Natural killer cell treated with Interleukin-12 subunit alpha and Interleukin-12 subunit beta and Interleukin-15 and Interleukin-18, amount 100 ng/mL, for 72 hours (primary cell): ENCODE results near the gene FAM120A. TPM values are rescaled to one million over a fixed set of nuclear protein-coding genes. Genes with fewer than 3 reads are reported as not detected.

ENCODE experiments used
- ATAC-seq, 2 donors: fragments of 150-1000 bp; cut with Tn5 transposase in 1 of 2; sonication (Bioruptor Pico), chemical (Tn5 transposase) in 1 of 2; 2 replicates each; pipeline ENCODE4 v1.10.0; 2021
- DNase-seq: peaks from one replicate; pipeline ENCODE4 v3.0.0; 2022; ENCODE audit warnings: low spot score
- H3K27ac Mint-ChIP-seq, 2 donors: 1 replicate in 1 of 2; 2 replicates in 1 of 2; pipeline ENCODE4 v1.8.0; 2022; ENCODE audit warnings: mixed read lengths in 2 of 2, mild to moderate bottlenecking in 1 of 2, moderate library complexity in 1 of 2
- H3K27me3 Mint-ChIP-seq, 2 donors: 1 replicate in 1 of 2; 2 replicates in 1 of 2; pipeline ENCODE4 v1.8.0; 2022; ENCODE audit warnings: mixed read lengths in 2 of 2
- H3K36me3 Mint-ChIP-seq: one replicate; pipeline ENCODE4 v1.8.0; 2022; ENCODE audit warnings: mixed read lengths
- H3K4me1 Mint-ChIP-seq, 2 donors: 1 replicate in 1 of 2; 2 replicates in 1 of 2; pipeline ENCODE4 v1.8.0; 2022; ENCODE audit warnings: low read depth in 2 of 2, mixed read lengths in 2 of 2, mild to moderate bottlenecking in 1 of 2
- H3K4me3 Mint-ChIP-seq: one replicate; pipeline ENCODE4 v1.8.0; 2022; ENCODE audit warnings: mixed read lengths
- H3K9me3 Mint-ChIP-seq: 2 replicates; pipeline ENCODE4 v1.8.0; 2022; ENCODE audit warnings: mixed read lengths
- total RNA-seq, 2 donors: library from RNA; stranded (reverse); gene quantifications; one replicate each; pipeline ENCODE4 v1.2.3, GENCODE V29; 2022

The FAM120A gene
- total RNA-seq, 2 donors from 2014 or later = 138 to 154 TPM

DNA sequence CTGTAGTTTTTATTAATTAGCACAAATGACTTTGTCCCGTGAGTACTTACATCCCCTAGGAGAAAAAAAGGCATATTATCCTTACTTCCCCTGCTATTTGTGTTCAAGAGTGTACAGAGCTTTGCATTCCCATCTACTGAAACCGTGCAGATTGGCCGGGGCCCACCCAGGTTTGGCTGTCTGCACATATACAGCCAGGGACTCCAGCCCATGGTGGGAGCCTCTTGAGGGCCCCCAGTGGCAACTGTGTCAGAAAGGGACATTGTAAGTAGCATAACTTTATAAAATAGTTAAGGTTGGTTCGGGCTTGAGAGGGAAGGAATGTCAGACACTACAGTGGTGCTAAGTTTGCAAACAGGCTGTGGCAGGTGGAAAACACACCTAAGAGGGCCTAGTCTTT, 149.6 kb downstream of the FAM120A start:
- peaks cover 33 to 40% of the 10 kb centered on the region in 2 donors for H3K4me1 Mint-ChIP-seq
- peak overlapping the region in 1 of 2 donors; percentile 48 for H3K27ac Mint-ChIP-seq
- DNase-seq (no peak), ATAC-seq (no peak)
- no peaks in the 10 kb centered on the region for H3K27me3 Mint-ChIP-seq
- H3K4me3 Mint-ChIP-seq = no peak overlapping the region
- H3K9me3 Mint-ChIP-seq = no peaks in the 10 kb centered on the region
- no peaks in the 10 kb centered on the region for H3K36me3 Mint-ChIP-seq

DNA sequence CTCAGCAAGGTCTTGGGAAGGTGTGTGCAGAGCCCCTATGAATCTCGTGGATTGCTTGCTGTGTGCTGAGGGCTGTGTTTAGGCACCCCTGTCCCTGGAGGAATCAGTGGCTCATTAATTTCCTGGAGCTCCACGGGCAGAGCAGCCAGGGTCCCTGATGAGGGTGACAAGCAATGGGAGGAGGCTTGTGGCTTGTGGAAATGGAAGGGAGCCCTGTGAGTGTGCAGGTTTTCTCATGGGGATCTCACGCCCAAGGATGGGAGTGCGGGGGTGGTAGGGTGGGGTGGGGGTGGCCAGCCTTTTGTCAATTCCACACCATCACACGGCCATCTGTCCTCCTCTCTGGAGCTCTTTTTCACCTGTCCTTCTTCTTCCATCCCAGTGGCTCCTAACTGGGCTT, 150.2 kb downstream of the FAM120A start:
- Mint-ChIP-seq H3K9me3 (no peaks in the 10 kb centered on the region), H3K4me3 (no peak overlapping the region), H3K27me3 (no peaks in the 10 kb centered on the region), H3K4me1 (peaks cover 31 to 37% of the 10 kb centered on the region in 2 donors), H3K27ac (peak overlapping the region in 1 of 2 donors; percentile 48), H3K36me3 (no peaks in the 10 kb centered on the region)
- ATAC-seq = no peak
- no peak for DNase-seq

DNA sequence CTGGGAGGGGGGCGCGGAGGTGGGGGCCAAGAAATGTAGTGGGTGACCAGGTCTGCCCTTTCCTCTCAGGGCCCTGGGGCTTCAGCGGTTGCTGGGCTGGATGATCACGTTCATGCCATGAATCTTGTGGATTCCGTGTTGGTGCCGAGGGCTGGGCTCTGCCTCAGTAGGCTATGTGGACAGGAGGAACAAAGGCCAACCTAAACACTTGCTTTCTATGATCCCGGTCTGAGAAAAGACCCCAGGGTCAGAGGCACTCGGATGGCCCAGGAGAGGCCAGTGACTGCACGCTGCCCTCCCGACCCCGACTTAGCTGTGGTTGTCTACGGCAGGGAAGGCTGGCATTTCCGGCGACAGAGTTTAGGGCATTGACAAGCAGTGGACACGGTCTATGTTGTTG, 151.5 kb downstream of the FAM120A start:
- no peaks in the 10 kb centered on the region for H3K36me3 Mint-ChIP-seq
- H3K4me1 Mint-ChIP-seq = peaks cover 31 to 36% of the 10 kb centered on the region in 2 donors
- no peak overlapping the region for H3K27ac Mint-ChIP-seq
- no peak for DNase-seq
- no peaks in the 10 kb centered on the region for H3K9me3 Mint-ChIP-seq
- ATAC-seq = no peak
- H3K27me3 Mint-ChIP-seq = no peaks in the 10 kb centered on the region
- H3K4me3 Mint-ChIP-seq = no peak overlapping the region

DNA sequence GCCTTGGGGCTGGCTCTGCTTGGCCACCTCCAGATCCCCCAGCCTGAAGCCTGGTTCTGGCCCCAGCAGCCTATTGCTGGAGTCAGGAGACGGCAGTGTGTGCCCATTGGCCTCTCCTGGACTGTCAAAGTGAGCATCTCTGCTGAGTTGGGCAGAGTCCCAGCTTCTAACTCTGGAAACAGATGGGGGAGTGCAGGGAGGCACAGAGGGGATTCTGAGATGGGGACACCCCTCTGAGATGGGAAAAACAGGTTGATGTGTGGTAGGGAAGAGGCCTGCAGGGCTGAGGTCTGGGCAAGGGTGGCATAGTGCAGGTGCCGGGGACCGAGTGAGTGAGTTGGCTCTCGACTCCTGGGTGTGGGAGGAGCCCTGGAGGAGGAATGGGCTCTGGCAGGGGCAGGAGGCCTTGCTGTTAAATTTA, 152.4 kb downstream of the FAM120A start:
- Mint-ChIP-seq H3K27ac (no peak overlapping the region), H3K9me3 (no peaks in the 10 kb centered on the region), H3K4me3 (no peak overlapping the region), H3K36me3 (peaks cover 3% of the 10 kb centered on the region), H3K4me1 (peaks cover 25 to 33% of the 10 kb centered on the region in 2 donors), H3K27me3 (no peaks in the 10 kb centered on the region)
- ATAC-seq (no peak), DNase-seq (no peak)

DNA sequence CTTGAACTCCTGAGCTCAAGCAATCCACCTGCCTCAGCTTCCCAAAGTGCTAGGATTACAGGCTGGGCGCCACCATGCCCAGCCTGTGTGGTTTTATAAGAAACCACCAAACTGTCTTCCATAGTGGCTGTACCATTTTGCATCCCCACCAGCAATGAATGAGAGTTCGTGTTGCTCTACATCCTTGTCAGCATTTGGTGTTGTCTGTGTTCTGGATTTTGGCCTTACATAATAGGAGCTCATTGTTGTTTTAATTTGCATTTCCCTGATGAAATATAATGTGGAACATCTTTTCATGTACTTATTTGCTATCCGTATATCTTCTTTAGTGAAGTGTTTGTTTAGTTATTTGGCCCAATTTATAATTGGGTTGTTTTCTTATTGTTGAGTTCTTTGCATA, 154.7 kb downstream of the FAM120A start:
- no peaks in the 10 kb centered on the region for H3K27me3 Mint-ChIP-seq
- H3K27ac Mint-ChIP-seq = no peak overlapping the region
- H3K9me3 Mint-ChIP-seq = peaks cover 4% of the 10 kb centered on the region
- no peak for ATAC-seq
- H3K36me3 Mint-ChIP-seq = peaks cover 18% of the 10 kb centered on the region
- no peak overlapping the region for H3K4me3 Mint-ChIP-seq
- DNase-seq = no peak
- H3K4me1 Mint-ChIP-seq = peaks cover 2 to 19% of the 10 kb centered on the region in 2 donors

DNA sequence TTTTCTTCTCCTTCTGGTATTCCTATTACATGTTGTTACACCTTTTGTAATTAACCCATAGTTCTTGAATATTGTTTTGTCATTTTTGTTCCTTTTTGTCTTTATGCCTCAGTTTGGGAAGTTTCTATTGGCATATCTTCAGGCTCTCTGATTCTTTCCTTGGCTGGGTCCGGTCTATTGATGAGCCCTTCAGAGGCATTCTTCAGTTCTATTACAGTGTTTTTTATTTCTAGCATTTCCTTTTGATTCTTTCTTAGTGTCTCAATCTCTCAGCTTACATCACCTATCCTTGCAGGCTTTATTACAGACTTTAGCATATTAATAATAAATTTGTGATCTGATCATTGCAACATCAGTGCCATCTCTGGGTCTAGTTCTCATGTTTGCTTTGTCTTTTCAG, 158.7 kb downstream of the FAM120A start:
- peaks cover 13 to 18% of the 10 kb centered on the region in 2 donors for H3K4me1 Mint-ChIP-seq
- no peaks in the 10 kb centered on the region for H3K27me3 Mint-ChIP-seq
- ATAC-seq (no peak), DNase-seq (no peak)
- H3K9me3 Mint-ChIP-seq = peaks cover 4% of the 10 kb centered on the region
- no peak overlapping the region for H3K4me3 Mint-ChIP-seq
- no peak overlapping the region for H3K27ac Mint-ChIP-seq
- peaks cover 18% of the 10 kb centered on the region for H3K36me3 Mint-ChIP-seq

DNA sequence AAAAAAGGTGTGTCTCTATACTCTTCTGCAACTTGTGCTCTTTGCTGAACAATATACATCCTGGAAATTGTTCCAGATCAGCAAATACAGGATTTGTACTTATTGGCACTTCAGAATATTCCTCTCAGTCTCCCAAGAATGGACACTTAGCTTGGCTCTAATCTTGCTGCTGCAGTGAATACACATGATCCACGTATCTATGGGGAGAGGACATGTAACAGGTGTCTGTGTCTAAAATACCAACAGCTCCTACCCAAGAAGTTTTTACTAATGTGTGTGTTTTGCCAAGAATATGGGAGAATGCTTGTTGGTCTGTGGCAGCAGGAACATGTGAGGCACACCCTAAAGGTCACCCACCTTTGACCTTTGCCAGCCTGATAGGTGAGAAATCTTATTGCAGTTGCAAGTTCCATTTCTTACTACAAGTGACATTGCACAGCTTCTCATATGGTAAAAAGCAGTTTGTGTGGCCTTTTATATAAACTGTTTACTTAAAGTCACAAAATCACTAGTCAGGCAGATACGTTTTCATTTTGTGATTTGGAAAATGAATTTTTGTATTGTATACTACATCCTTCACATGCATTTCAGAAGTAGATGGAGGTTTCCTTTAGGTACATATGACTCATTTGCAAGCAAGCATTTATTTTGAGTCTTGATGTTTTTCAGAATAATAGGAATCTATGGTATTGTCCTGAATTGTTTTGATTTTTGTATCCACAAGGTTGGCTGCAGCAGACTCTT, 160.7 kb downstream of the FAM120A start:
- H3K27me3 Mint-ChIP-seq = no peaks in the 10 kb centered on the region
- peaks cover 13 to 14% of the 10 kb centered on the region in 2 donors for H3K4me1 Mint-ChIP-seq
- no peak overlapping the region for H3K4me3 Mint-ChIP-seq
- H3K27ac Mint-ChIP-seq = no peak overlapping the region
- H3K9me3 Mint-ChIP-seq = peaks cover 4% of the 10 kb centered on the region
- DNase-seq (no peak), ATAC-seq (peak in 1 of 2 donors; percentile 54)
- peaks cover 18% of the 10 kb centered on the region for H3K36me3 Mint-ChIP-seq

DNA sequence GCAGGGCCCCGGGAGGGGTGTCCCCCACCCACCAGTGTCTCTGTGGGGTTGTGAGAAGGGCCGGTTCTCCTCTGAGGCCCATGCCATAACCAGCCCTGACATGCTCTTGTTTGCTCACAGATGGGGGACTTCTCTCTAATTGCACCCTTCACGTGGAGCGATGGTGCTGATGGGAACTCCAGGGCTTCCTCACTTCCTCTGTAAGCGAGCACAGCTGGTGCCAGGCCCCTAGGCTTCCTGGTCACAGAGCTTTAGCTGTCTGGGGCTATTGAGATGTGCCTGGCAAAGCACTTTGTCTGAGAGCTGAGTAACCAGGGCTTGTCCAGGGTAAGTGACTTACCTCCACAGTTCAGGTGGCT, 161.3 kb downstream of the FAM120A start:
- no peaks in the 10 kb centered on the region for H3K27me3 Mint-ChIP-seq
- DNase-seq = no peak
- H3K27ac Mint-ChIP-seq = no peak overlapping the region

DNA sequence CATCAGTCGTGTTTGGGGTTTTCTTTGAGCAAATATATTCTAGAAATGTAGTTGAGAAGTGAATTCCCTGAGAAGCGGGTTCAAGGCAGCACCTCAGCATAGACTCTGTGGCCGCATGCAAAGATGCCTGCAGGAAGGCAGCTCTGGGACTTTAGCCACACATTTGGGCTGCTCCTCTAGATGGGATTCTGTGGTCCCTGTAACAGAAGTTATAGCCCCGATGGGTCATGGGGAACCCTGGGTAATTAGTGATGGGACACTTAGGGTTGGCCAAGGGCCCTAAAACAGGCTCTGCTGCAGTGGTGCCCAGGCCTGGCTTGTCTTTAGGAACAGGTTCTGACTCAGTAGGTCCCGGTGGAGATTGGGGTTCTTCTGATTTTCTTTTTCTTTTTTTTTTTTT, 161.7 kb downstream of the FAM120A start:
- Mint-ChIP-seq H3K4me1 (peaks cover 11 to 13% of the 10 kb centered on the region in 2 donors), H3K4me3 (no peak overlapping the region), H3K27me3 (no peaks in the 10 kb centered on the region), H3K36me3 (peaks cover 18% of the 10 kb centered on the region), H3K27ac (no peak overlapping the region), H3K9me3 (peaks cover 4% of the 10 kb centered on the region)
- DNase-seq (no peak), ATAC-seq (no peak)

More for the DNA sequence above, 161.3 kb downstream of the FAM120A start:
- H3K36me3 Mint-ChIP-seq = peaks cover 18% of the 10 kb centered on the region
- peaks cover 13% of the 10 kb centered on the region in 2 donors for H3K4me1 Mint-ChIP-seq
- ATAC-seq = peak; percentile 20 to 41
- no peak overlapping the region for H3K4me3 Mint-ChIP-seq
- H3K9me3 Mint-ChIP-seq = peaks cover 4% of the 10 kb centered on the region

DNA sequence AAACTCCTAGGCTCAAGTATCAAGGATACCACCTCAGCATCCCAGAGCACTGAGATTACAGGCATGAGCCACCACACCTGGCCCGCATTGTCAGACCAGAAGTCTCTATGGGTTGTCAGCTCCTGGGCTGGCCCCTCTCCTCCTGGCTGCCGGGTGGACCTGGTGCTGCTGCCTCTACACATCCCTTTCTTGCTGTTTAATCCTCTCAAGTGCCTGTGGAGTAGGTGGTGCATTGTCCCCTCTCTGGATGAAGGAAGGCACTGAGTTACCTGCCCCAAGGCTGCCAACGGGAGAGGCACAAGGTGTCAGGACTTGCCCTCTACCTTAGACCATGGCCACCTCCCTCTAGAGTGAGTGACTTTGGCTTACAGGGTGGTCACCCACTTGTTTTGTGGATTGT, 162.3 kb downstream of the FAM120A start:
- H3K36me3 Mint-ChIP-seq = peaks cover 16% of the 10 kb centered on the region
- H3K27me3 Mint-ChIP-seq = no peaks in the 10 kb centered on the region
- no peak overlapping the region for H3K27ac Mint-ChIP-seq
- DNase-seq (no peak), ATAC-seq (no peak)
- peaks cover 4% of the 10 kb centered on the region for H3K9me3 Mint-ChIP-seq
- H3K4me1 Mint-ChIP-seq = peaks cover 14 to 18% of the 10 kb centered on the region in 2 donors
- H3K4me3 Mint-ChIP-seq = no peak overlapping the region

DNA sequence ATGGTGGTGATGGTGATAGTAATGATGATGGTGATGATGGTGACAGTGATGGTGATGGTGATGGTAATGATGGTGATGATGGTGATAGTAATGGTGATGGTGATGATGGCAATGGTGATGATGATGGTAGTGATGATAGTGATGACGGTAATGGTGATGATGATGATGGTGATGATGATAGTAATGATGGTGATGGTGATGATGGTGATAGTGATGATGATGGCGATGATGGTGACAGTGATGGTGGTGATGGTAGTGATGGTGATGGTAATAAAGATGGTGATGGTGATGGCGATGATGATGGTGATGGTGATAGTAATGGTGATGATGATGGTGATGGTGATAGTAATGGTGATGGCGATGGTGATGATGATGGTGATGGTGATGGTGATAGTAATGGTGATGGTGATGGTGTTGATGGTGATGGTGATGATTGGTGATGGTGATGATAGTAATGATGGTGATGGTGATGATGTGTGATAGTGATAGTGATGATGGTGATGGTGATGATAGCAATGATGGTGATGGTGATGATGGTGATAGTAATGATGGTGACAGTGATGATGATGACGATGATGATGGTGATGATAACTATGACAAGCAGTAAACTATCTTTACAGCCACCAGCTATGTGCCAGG, 163.5 kb downstream of the FAM120A start:
- Mint-ChIP-seq H3K9me3 (peaks cover 4% of the 10 kb centered on the region), H3K4me1 (peaks cover 14 to 19% of the 10 kb centered on the region in 2 donors), H3K27ac (no peak overlapping the region), H3K36me3 (peaks cover 6% of the 10 kb centered on the region), H3K4me3 (no peak overlapping the region), H3K27me3 (no peaks in the 10 kb centered on the region)
- no peak for DNase-seq
- no peak for ATAC-seq

Other genes starting within 250 kb of the FAM120A start
- gene FAM120AOS, start 1.9 kb downstream of the FAM120A start, total RNA-seq = 10 to 100 TPM; 28.6 to 36.0 TPM
- 10 to 100 TPM; 14.9 to 19.5 TPM for gene PHF2, start 124.9 kb downstream of the FAM120A start, total RNA-seq